Rectal smooth muscle tissue (tissue), 1 donor: ENCODE results near the gene MYO1A.
"Not testable (repeated sequence)": the region's sequence is repeated elsewhere in the genome, so short reads cannot be mapped to it uniquely, and the experiment has no call there.

ENCODE experiments used
- H3K27ac ChIP-seq: one replicate; pipeline ENCODE4 v1.7.0; 2013; ENCODE audit warnings: low read depth, low read length, inconsistent platforms
- H3K27me3 ChIP-seq: one replicate; pipeline ENCODE4 v1.7.0; 2013; ENCODE audit warnings: low read length; ENCODE audit not compliant: control insufficient read depth, insufficient read depth
- H3K36me3 ChIP-seq: one replicate; pipeline ENCODE4 v1.7.0; 2013; ENCODE audit warnings: low read length; ENCODE audit not compliant: control insufficient read depth, insufficient read depth
- H3K4me1 ChIP-seq: one replicate; pipeline ENCODE4 v1.7.0; 2013; ENCODE audit warnings: low read length; ENCODE audit not compliant: control insufficient read depth, insufficient read depth
- H3K4me3 ChIP-seq: one replicate; pipeline ENCODE4 v1.7.0; 2013; ENCODE audit warnings: low read length
- H3K9ac ChIP-seq: one replicate; pipeline ENCODE4 v1.7.0; 2013; ENCODE audit warnings: low read length

MYO1A gene

DNA sequence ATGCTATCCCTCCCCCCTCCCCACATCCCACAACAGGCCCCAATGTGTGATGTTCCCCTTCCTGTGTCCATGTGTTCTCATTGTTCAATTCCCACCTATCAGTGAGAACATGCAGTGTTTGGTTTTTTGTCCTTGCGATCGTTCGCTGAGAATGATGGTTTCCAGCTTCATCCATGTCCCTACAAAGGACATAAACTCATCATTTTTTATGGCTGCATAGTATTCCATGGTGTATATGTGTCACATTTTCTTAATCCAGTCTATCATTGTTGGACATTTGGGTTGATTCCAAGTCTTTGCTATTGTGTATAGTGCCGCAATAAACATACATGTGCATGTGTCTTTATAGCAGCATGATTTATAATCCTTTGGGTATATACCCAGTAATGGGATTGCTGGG is 3.2 kb upstream of the MYO1A start:
- not testable (repeated sequence) for H3K27ac ChIP-seq, H3K27me3 ChIP-seq, H3K9ac ChIP-seq, H3K4me3 ChIP-seq, H3K36me3 ChIP-seq, H3K4me1 ChIP-seq

DNA sequence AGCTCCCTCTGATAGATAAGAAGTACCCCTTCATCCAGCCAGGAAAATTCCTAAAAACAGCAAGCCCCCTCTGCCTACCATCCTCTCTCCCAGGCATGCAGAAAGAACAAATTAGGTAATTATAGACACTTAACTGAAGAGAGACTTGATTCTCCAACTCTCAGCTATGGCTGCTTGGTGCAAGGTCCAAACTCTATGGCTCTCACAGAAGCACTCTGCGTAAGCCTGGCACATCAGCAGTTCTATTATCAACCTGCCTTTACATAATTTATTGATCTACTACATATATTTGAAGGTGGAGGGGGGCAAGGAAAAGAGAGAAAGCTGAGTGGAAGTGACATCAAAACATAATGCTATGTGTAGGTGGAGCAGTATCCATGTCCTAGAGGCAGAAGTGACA is 1.1 kb upstream of the MYO1A start:
- Histone ChIP-seq H3K36me3 (no peaks in the 10 kb centered on the region), H3K4me3 (no peak overlapping the region), H3K27ac (no peak overlapping the region), H3K9ac (no peak overlapping the region), H3K4me1 (peaks cover 6% of the 10 kb centered on the region), H3K27me3 (no peaks in the 10 kb centered on the region)

DNA sequence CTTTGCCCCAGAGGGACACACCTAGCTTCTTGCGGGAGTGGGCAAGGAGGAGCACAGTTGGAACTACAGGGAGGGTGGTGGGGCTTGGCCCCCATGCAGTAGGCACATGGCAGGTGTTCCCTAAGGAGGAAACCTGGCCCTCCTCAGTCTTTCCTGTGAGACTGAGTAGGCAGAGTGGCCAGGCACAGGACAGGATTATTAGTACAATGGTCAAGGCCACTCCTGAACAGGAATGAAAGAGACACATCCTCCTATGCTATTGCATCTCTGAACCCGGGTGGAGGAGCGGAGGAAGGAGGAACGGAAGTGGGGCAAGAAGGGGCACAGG is 846 bp downstream of the MYO1A start:
- no peaks in the 10 kb centered on the region for H3K36me3 ChIP-seq
- no peak overlapping the region for H3K9ac ChIP-seq
- peak overlapping the region; percentile 56 for H3K4me3 ChIP-seq

DNA sequence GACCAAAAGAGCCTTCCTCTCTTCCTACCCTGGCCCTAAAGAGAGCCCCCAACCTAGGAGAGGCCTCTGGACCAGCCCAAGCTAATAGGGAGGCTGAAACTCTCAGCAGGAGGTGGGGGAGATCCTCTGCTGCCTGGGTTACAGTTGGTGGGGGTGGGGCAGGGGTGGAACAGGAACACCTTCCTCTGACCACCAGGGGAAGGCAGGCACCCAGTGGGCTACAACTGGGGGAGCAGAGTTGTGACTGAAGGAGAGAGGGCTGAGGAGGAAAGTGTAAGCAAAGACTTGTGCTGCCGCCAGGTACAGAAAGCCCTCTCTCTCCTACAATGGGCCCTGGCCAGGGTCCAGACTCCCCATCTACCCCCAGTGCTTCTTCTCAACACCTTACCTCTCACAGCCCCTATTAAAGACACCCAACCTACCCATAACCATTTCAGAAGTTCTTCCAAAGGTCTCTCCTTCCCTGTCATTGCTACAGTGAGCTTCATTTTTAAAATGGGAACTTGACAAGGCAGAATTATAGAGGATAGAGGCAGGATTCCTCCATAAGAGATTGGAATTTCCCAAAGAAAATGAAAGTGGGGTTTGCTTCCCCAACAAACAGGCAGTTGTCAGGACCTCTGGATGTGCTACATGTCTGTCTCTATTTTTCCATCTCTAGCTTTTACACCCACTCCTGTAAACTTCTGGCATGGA is 1.4 kb downstream of the MYO1A start:
- Histone ChIP-seq H3K4me1 (no peaks in the 10 kb centered on the region), H3K27me3 (no peaks in the 10 kb centered on the region), H3K36me3 (no peaks in the 10 kb centered on the region), H3K4me3 (peak overlapping the region; percentile 56), H3K27ac (no peak overlapping the region), H3K9ac (no peak overlapping the region)

More for the DNA sequence above, 846 bp downstream of the MYO1A start:
- Histone ChIP-seq H3K27me3 (no peaks in the 10 kb centered on the region), H3K4me1 (no peaks in the 10 kb centered on the region), H3K27ac (no peak overlapping the region)

DNA sequence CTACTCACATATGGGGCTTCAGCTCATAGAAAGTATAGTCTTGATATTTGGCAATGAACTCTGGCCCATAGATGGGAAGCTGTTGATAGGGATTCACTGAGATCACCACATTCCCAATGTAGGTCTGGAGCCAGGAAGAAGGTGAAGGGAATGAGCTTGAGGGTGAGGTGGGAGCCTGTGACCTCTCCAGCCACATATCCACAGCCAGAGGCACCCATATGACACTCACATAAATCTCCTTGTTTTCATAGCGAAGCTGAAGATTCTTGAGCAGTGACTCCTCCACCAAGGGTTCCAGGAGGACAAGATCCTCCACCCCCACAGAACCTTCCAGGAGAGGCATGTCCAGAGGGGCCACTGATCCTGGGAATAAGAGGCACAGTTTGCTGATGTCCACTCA is 1.9 kb downstream of the MYO1A start:
- Histone ChIP-seq H3K27me3 (no peaks in the 10 kb centered on the region), H3K27ac (no peak overlapping the region), H3K36me3 (no peaks in the 10 kb centered on the region), H3K4me1 (no peaks in the 10 kb centered on the region), H3K9ac (no peak overlapping the region), H3K4me3 (peak overlapping the region; percentile 56)

DNA sequence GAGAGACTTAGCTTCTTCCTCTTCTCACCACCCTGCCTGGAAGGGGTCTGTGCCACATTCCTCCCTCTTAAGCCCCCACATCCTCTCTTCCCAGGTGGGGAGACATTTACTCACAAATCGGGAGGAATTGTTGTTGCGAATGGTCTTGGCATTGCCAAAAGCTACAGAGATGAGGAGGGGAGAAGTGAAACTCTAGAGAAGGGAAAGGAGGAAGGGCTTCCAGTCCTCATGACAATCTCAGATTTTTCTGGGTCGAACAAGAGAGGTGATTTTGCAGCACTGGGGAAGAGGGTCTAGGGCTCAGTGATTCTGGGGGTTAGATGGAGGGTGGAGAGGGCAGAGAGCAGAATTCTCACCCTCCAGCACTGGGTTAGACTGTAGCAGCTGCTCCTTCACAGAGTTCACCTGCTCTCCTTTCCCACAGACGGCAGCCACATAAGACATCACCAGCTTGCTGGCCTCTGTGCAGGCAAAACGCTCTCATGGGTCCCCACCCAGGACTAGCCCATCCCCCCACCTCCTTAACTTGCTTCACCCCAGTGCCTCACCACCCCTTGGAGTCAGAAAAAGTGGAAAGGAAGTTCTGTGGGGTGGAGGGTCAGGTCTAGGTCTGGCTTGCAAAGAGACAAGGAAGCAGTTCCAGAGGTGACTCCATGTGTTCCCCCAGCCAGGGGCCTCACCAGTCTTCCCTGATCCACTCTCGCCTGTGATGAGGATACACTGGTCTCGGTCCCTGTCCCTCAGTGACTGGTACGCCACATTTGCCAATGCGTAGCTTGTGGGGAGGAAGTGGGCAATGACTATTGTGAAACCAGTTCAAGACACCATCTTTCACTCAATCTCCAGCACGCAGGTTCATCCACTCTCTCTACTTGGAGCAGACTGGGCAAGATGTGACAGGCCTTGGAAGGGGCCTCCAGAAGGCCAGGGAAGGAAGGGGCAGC is 2.7 kb downstream of the MYO1A start:
- H3K27ac ChIP-seq, result no peak overlapping the region
- H3K4me1 ChIP-seq, result no peaks in the 10 kb centered on the region
- no peaks in the 10 kb centered on the region for H3K27me3 ChIP-seq
- H3K9ac ChIP-seq, result no peak overlapping the region
- no peaks in the 10 kb centered on the region for H3K36me3 ChIP-seq
- H3K4me3 ChIP-seq, result no peak overlapping the region

DNA sequence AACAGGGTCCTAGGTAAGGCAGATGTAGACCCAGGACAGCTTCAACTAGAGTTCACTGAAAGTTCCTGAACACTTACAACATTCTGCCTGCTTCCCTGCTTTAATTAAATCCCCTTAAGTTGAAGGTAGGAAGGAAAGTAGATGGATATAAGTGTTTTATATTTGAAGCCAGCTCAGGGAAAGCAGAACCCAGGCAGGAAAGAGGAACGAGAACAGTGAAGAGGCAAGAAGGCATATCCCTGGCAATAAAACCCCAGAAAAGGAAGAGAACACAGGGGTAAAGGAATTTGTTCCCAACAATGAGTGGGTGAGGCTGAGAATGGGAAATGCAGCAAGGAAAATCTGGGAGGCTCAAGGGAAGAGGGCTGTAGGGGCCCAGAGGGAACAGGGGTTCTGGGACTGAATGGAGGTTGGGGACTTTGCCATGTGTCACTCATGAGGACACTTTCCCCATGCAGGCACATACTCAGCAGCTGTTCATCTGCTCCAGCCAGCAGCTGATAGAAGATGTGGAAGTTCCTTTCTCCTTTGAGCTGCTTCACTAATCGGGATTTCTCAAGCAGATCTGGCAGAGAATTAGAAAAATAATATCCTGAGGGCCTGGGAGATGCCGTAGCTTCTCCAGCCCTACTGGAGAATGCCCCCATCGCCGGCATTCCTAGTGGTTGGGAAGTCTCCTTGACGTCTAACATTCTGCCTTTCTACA is 3.7 kb downstream of the MYO1A start:
- H3K27me3 ChIP-seq, result no peaks in the 10 kb centered on the region
- no peaks in the 10 kb centered on the region for H3K36me3 ChIP-seq
- no peak overlapping the region for H3K27ac ChIP-seq
- no peaks in the 10 kb centered on the region for H3K4me1 ChIP-seq
- H3K4me3 ChIP-seq, result no peak overlapping the region
- no peak overlapping the region for H3K9ac ChIP-seq

DNA sequence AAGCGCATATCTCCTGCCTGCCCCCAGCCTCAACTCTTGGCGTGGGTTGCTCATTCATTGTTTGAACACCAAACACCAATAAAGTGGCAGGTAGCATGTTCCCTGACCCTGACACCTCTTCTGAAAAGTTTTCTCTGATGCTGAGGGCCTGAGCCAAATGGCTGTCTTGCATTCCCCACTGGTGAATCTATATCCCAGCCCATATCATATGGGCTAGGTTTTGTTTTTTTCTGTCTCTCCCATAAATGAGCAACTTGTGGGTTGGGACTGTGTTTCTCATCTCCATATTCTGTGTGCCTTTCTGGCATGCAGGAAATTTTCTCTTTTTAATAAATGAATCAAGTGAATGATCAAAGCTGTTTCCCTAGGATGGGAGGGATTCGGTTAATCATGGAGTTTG is 5.0 kb downstream of the MYO1A start:
- no peaks in the 10 kb centered on the region for H3K4me1 ChIP-seq
- H3K27ac ChIP-seq, result no peak overlapping the region
- no peak overlapping the region for H3K9ac ChIP-seq
- H3K36me3 ChIP-seq, result no peaks in the 10 kb centered on the region
- H3K4me3 ChIP-seq, result no peak overlapping the region
- no peaks in the 10 kb centered on the region for H3K27me3 ChIP-seq

DNA sequence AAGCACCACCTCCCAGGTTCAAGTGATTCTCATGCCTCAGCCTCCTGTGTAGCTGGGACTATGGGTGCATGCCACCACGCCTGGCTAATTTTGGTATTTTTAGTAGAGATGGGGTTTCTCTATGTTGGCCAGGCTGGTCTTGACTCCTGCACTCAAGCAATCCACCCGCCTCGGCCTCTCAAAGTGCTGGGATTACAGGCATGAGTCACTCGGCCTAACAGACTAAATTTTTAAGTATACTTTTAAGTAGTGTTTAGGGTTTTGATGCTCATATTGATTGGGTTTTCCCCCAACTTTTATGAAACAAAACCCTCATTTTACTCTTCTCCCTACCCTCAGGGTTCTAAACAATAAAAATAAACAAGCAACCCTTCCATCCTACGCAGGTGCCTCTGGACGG is 5.5 kb downstream of the MYO1A start:
- Histone ChIP-seq H3K4me1 (no peaks in the 10 kb centered on the region), H3K4me3 (no peak overlapping the region)

DNA sequence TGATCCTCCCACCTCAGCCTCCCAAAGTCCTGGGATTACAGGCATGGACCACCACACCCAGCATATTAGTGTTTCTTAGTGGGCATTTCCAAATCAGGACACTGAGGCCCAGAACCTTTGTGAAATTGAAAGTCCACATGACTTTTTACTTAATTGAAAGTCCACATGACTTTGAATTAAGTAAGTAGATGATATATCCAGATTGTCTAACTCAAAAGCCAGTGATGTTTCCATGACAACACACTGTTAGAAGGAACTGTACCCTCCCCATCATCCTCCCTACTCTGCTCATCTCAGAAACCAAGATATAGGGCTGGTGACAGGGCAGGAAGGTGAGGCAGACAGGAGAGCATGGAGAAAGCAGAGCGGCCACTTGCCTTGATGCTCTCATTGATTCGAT is 7.2 kb downstream of the MYO1A start:
- Histone ChIP-seq H3K36me3 (no peaks in the 10 kb centered on the region), H3K27me3 (no peaks in the 10 kb centered on the region), H3K4me1 (no peaks in the 10 kb centered on the region), H3K27ac (no peak overlapping the region), H3K4me3 (no peak overlapping the region), H3K9ac (no peak overlapping the region)

More for the DNA sequence above, 5.5 kb downstream of the MYO1A start:
- H3K36me3 ChIP-seq, result no peaks in the 10 kb centered on the region
- no peak overlapping the region for H3K27ac ChIP-seq
- no peaks in the 10 kb centered on the region for H3K27me3 ChIP-seq
- no peak overlapping the region for H3K9ac ChIP-seq

DNA sequence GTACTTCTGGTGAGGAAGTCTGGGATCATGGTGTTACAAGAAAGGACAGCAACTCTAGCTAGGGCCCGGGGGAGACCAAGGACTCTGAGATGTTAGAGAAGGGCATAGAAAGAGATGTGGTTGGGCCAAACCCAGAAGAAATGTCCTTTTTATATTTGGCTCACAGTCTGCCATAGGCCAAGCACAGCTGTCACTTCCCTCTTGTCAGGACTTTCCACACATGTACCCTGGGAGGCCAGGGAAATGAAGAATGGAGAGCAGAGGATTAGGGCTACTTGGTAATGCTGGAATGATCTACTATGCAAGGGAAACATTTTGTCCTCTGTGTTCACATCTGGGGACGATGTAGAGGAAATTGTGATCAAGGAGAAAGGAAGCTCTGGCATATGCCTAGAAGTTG is 9.2 kb downstream of the MYO1A start:
- Histone ChIP-seq H3K27me3 (no peaks in the 10 kb centered on the region), H3K9ac (no peak overlapping the region), H3K4me3 (no peak overlapping the region), H3K27ac (no peak overlapping the region), H3K36me3 (no peaks in the 10 kb centered on the region), H3K4me1 (no peaks in the 10 kb centered on the region)

DNA sequence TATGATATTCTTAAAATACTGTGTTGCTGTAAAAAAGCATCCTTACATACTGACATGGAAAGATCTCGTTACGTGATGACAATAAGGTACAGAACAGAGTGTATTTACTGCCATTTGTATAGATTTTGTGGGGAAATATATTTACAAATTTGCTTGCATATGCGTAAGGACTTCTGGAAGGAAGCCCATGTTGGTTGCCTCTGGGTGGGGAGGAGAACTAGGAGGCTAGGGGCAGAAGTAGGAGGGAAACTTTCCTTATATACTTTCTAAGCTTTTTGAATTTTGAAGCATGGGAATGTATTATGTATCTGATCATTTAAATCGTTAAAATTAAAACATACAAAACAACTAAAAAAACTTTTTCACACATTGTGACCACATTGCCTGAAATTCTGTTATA is 9.7 kb downstream of the MYO1A start:
- Histone ChIP-seq H3K36me3 (no peaks in the 10 kb centered on the region), H3K27me3 (no peaks in the 10 kb centered on the region), H3K9ac (no peak overlapping the region), H3K4me1 (no peaks in the 10 kb centered on the region), H3K27ac (no peak overlapping the region), H3K4me3 (no peak overlapping the region)
